ENCODE data around the gene ODAD3. TPM values are rescaled to one million over a fixed set of nuclear protein-coding genes. Genes with fewer than 3 reads are reported as not detected.
"Not testable (repeated sequence)": the region's sequence is repeated elsewhere in the genome, so short reads cannot be mapped to it uniquely, and the experiment has no call there.

ODAD3 gene
- total and polyA plus RNA-seq, 5 donors from 2014 or later, result not detected

- DNase-seq (no peak), ATAC-seq (ENCODE audit: low read depth in 2 of 2) (no peak)
- H3K27me3 ChIP-seq (ENCODE audit: control insufficient read depth, insufficient read depth, low read length), result peaks cover 5% of the 10 kb centered on the region
- H3K4me1 Mint-ChIP-seq, result peaks cover 0 to 25% (median 6%) of the 10 kb centered on the region in 4 donors
- no peaks in the 10 kb centered on the region for H3K36me3 Mint-ChIP-seq
- H3K9me3 Mint-ChIP-seq, result no peaks in the 10 kb centered on the region
- no peak overlapping the region for H3K4me3 ChIP-seq (ENCODE audit: low read depth, low read length)
- peaks cover 27% of the 10 kb centered on the region for H3K4me1 ChIP-seq (ENCODE audit: control insufficient read depth, insufficient read depth, low read length, poor library complexity, severe bottlenecking)
- no peaks in the 10 kb centered on the region for H3K36me3 ChIP-seq (ENCODE audit: control insufficient read depth, insufficient read depth, low read length)
- no peak overlapping the region for H3K27ac ChIP-seq (ENCODE audit: insufficient read depth, low read length, poor library complexity, severe bottlenecking)
- H3K27ac Mint-ChIP-seq, result no peak overlapping the region
- H3K4me3 Mint-ChIP-seq, result no peak overlapping the region
- H3K27me3 Mint-ChIP-seq, result peaks cover 56% of the 10 kb centered on the region
- no peaks in the 10 kb centered on the region for H3K9me3 ChIP-seq (ENCODE audit: control insufficient read depth in 2 of 2, low read length in 2 of 2)
Observed at GRCh38 chr19:11416346-11417052, 18.4 kb downstream of the ODAD3 start.

- DNase-seq (no peak), ATAC-seq (ENCODE audit: low read depth in 2 of 2) (no peak)
- H3K4me3 ChIP-seq (ENCODE audit: low read depth, low read length), result no peak overlapping the region
- Mint-ChIP-seq H3K4me1 (peaks cover 0 to 12% (median 0%) of the 10 kb centered on the region in 4 donors), H3K27ac (no peak overlapping the region), H3K36me3 (no peaks in the 10 kb centered on the region), H3K27me3 (peaks cover 36% of the 10 kb centered on the region), H3K4me3 (no peak overlapping the region), H3K9me3 (no peaks in the 10 kb centered on the region)
- H3K27ac ChIP-seq (ENCODE audit: insufficient read depth, low read length, poor library complexity, severe bottlenecking), result no peak overlapping the region
- H3K36me3 ChIP-seq (ENCODE audit: control insufficient read depth, insufficient read depth, low read length), result no peaks in the 10 kb centered on the region
- H3K4me1 ChIP-seq (ENCODE audit: control insufficient read depth, insufficient read depth, low read length, poor library complexity, severe bottlenecking), result peaks cover 13% of the 10 kb centered on the region
- H3K27me3 ChIP-seq (ENCODE audit: control insufficient read depth, insufficient read depth, low read length), result peaks cover under 1% of the 10 kb centered on the region
- H3K9me3 ChIP-seq (ENCODE audit: control insufficient read depth in 2 of 2, low read length in 2 of 2), result no peaks in the 10 kb centered on the region
Observed at GRCh38 chr19:11414544-11414943, 20.4 kb downstream of the ODAD3 start.

GRCh38 chr19:11410682-11411081 is 24.2 kb downstream of the ODAD3 start:
- H3K27ac Mint-ChIP-seq, result no peak overlapping the region
- ATAC-seq (ENCODE audit: low read depth in 2 of 2), result no peak

GRCh38 chr19:11408591-11408990 is 26.3 kb downstream of the ODAD3 start:
- peaks cover 2% of the 10 kb centered on the region for H3K27me3 ChIP-seq (ENCODE audit: control insufficient read depth, insufficient read depth, low read length)
- no peak overlapping the region for H3K4me3 Mint-ChIP-seq

More at GRCh38 chr19:11410682-11411081, 24.2 kb downstream of the ODAD3 start:
- H3K4me3 ChIP-seq (ENCODE audit: low read depth, low read length), result no peak overlapping the region
- peaks cover 3% of the 10 kb centered on the region for H3K4me1 ChIP-seq (ENCODE audit: control insufficient read depth, insufficient read depth, low read length, poor library complexity, severe bottlenecking)
- H3K36me3 Mint-ChIP-seq, result no peaks in the 10 kb centered on the region
- H3K27ac ChIP-seq (ENCODE audit: insufficient read depth, low read length, poor library complexity, severe bottlenecking), result no peak overlapping the region
- H3K4me3 Mint-ChIP-seq, result no peak overlapping the region
- H3K27me3 Mint-ChIP-seq, result peaks cover 9% of the 10 kb centered on the region
- no peaks in the 10 kb centered on the region for H3K9me3 Mint-ChIP-seq
- peaks cover 0 to 2% (median 0%) of the 10 kb centered on the region in 4 donors for H3K4me1 Mint-ChIP-seq
- H3K36me3 ChIP-seq (ENCODE audit: control insufficient read depth, insufficient read depth, low read length), result no peaks in the 10 kb centered on the region
- DNase-seq, result no peak
- H3K9me3 ChIP-seq (ENCODE audit: control insufficient read depth in 2 of 2, low read length in 2 of 2), result no peaks in the 10 kb centered on the region
- H3K27me3 ChIP-seq (ENCODE audit: control insufficient read depth, insufficient read depth, low read length), result peaks cover 2% of the 10 kb centered on the region

GRCh38 chr19:11406703-11407236 is 28.2 kb downstream of the ODAD3 start:
- not testable (repeated sequence) for H3K4me1 Mint-ChIP-seq; H3K9me3 ChIP-seq (ENCODE audit: control insufficient read depth in 2 of 2, low read length in 2 of 2); ATAC-seq (ENCODE audit: low read depth in 2 of 2); H3K36me3 ChIP-seq (ENCODE audit: control insufficient read depth, insufficient read depth, low read length); H3K9me3 Mint-ChIP-seq; H3K4me1 ChIP-seq (ENCODE audit: control insufficient read depth, insufficient read depth, low read length, poor library complexity, severe bottlenecking); H3K27ac Mint-ChIP-seq; H3K4me3 Mint-ChIP-seq; H3K27me3 Mint-ChIP-seq; H3K27ac ChIP-seq (ENCODE audit: insufficient read depth, low read length, poor library complexity, severe bottlenecking); H3K27me3 ChIP-seq (ENCODE audit: control insufficient read depth, insufficient read depth, low read length); H3K36me3 Mint-ChIP-seq; DNase-seq; H3K4me3 ChIP-seq (ENCODE audit: low read depth, low read length)

More at GRCh38 chr19:11408591-11408990, 26.3 kb downstream of the ODAD3 start:
- Histone ChIP-seq H3K4me3 (ENCODE audit: low read depth, low read length) (no peak overlapping the region), H3K36me3 (ENCODE audit: control insufficient read depth, insufficient read depth, low read length) (no peaks in the 10 kb centered on the region), H3K27ac (ENCODE audit: insufficient read depth, low read length, poor library complexity, severe bottlenecking) (no peak overlapping the region), H3K9me3 (ENCODE audit: control insufficient read depth in 2 of 2, low read length in 2 of 2) (no peaks in the 10 kb centered on the region), H3K4me1 (ENCODE audit: control insufficient read depth, insufficient read depth, low read length, poor library complexity, severe bottlenecking) (peaks cover 3% of the 10 kb centered on the region)
- Mint-ChIP-seq H3K36me3 (no peaks in the 10 kb centered on the region), H3K4me1 (peaks cover 0 to 2% (median 0%) of the 10 kb centered on the region in 4 donors), H3K27ac (no peak overlapping the region), H3K9me3 (no peaks in the 10 kb centered on the region), H3K27me3 (peaks cover 9% of the 10 kb centered on the region)
- no peak for ATAC-seq (ENCODE audit: low read depth in 2 of 2)
- no peak for DNase-seq

GRCh38 chr19:11405846-11406643 is 28.9 kb downstream of the ODAD3 start:
- H3K27me3 Mint-ChIP-seq, result peaks cover 6% of the 10 kb centered on the region

GRCh38 chr19:11404588-11405222 is 30.2 kb downstream of the ODAD3 start:
- Histone ChIP-seq H3K27ac (ENCODE audit: insufficient read depth, low read length, poor library complexity, severe bottlenecking) (no peak overlapping the region), H3K27me3 (ENCODE audit: control insufficient read depth, insufficient read depth, low read length) (peaks cover 2% of the 10 kb centered on the region), H3K9me3 (ENCODE audit: control insufficient read depth in 2 of 2, low read length in 2 of 2) (no peaks in the 10 kb centered on the region), H3K4me1 (ENCODE audit: control insufficient read depth, insufficient read depth, low read length, poor library complexity, severe bottlenecking) (peaks cover 3% of the 10 kb centered on the region), H3K36me3 (ENCODE audit: control insufficient read depth, insufficient read depth, low read length) (no peaks in the 10 kb centered on the region), H3K4me3 (ENCODE audit: low read depth, low read length) (no peak overlapping the region)
- Mint-ChIP-seq H3K4me1 (peaks cover 0 to 2% (median 0%) of the 10 kb centered on the region in 4 donors), H3K4me3 (no peak overlapping the region), H3K27ac (no peak overlapping the region), H3K9me3 (no peaks in the 10 kb centered on the region), H3K36me3 (no peaks in the 10 kb centered on the region), H3K27me3 (peaks cover 6% of the 10 kb centered on the region)
- ATAC-seq (ENCODE audit: low read depth in 2 of 2) (no peak), DNase-seq (no peak)

More at GRCh38 chr19:11405846-11406643, 28.9 kb downstream of the ODAD3 start:
- Mint-ChIP-seq H3K36me3 (no peaks in the 10 kb centered on the region), H3K9me3 (no peaks in the 10 kb centered on the region), H3K4me1 (peaks cover 0 to 2% (median 0%) of the 10 kb centered on the region in 4 donors), H3K4me3 (no peak overlapping the region), H3K27ac (no peak overlapping the region)
- H3K27ac ChIP-seq (ENCODE audit: insufficient read depth, low read length, poor library complexity, severe bottlenecking), result no peak overlapping the region
- no peaks in the 10 kb centered on the region for H3K36me3 ChIP-seq (ENCODE audit: control insufficient read depth, insufficient read depth, low read length)
- H3K4me3 ChIP-seq (ENCODE audit: low read depth, low read length), result no peak overlapping the region
- peaks cover 3% of the 10 kb centered on the region for H3K4me1 ChIP-seq (ENCODE audit: control insufficient read depth, insufficient read depth, low read length, poor library complexity, severe bottlenecking)
- no peaks in the 10 kb centered on the region for H3K9me3 ChIP-seq (ENCODE audit: control insufficient read depth in 2 of 2, low read length in 2 of 2)
- peak in 1 of 2 donors; percentile 63 for ATAC-seq (ENCODE audit: low read depth in 2 of 2)
- H3K27me3 ChIP-seq (ENCODE audit: control insufficient read depth, insufficient read depth, low read length), result peaks cover 2% of the 10 kb centered on the region
- DNase-seq, result peak in 2 of 3 donors; percentile 34 to 40

All from CD4-positive, CD25-positive, alpha-beta regulatory T cell (primary cell).